Activated CD8-positive, alpha-beta memory T cell treated with anti-CD3 and anti-CD28 coated beads for 48 hours (primary cell): Measurements from ENCODE around the gene TNS2.

Source experiments
- DNase-seq, 3 experiments: peaks; one replicate each; pipeline ENCODE4 v3.0.0-alpha.2; 2020; ENCODE audit warnings: low read depth in 2 of 3, low spot score in 2 of 3

The TNS2 gene

DNA sequence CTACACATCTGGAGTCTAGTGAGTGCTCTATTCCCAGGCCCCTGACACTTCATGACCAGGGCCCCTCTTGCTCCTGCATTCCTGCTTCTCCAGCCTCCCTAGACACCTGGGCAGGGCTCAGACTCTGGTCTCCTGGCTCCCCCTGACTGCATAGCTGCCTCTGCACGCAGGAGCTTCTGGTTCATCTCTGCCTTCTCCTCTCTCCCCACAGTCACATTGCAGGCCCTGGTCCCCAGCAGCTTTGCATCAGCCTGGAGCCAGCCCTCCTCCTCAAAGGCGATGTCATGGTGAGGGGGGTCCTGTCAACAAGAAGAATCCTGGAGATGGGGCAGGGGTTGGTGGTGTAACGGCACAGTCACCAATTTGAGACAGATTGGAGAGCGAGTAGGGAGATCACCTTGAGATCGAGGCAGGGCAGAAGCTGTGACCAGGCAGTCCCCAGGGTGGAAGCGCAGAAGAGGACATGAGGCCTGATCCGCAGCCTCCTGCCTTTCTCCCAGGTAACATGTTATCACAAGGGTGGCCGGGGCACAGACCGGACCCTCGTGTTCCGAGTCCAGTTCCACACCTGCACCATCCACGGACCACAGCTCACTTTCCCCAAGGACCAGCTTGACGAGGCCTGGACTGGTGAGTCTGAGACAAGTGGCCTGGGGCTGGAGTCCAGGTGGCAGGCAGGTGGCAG, 8.1 kb downstream of the TNS2 start:
- no peak for DNase-seq

DNA sequence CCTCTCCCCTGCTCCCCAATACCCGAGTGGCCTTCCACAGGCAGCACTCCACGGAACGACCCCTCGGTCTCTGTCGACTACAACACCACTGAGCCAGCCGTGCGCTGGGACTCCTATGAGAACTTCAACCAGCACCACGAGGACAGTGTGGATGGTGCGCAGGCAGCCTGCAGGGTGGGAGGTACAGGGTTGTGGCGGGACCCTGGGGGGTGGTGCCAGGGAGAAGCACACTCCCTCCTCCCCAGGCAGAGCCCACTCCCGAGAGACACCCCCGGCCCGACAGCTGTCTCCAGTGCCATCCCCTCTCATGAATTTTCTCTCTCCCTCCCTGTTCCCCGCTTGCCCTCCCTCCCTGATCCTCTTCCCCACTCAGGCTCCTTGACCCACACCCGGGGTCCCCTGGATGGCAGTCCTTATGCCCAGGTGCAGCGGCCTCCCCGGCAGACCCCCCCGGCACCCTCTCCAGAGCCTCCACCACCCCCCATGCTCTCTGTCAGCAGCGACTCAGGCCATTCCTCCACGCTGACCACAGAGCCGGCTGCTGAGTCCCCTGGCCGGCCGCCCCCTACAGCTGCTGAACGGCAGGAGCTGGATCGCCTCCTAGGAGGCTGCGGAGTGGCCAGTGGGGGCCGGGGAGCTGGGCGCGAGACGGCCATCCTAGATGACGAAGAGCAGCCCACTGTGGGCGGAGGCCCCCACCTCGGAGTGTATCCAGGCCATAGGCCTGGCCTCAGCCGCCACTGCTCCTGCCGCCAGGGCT, 9.0 kb downstream of the TNS2 start:
- DNase-seq = no peak

DNA sequence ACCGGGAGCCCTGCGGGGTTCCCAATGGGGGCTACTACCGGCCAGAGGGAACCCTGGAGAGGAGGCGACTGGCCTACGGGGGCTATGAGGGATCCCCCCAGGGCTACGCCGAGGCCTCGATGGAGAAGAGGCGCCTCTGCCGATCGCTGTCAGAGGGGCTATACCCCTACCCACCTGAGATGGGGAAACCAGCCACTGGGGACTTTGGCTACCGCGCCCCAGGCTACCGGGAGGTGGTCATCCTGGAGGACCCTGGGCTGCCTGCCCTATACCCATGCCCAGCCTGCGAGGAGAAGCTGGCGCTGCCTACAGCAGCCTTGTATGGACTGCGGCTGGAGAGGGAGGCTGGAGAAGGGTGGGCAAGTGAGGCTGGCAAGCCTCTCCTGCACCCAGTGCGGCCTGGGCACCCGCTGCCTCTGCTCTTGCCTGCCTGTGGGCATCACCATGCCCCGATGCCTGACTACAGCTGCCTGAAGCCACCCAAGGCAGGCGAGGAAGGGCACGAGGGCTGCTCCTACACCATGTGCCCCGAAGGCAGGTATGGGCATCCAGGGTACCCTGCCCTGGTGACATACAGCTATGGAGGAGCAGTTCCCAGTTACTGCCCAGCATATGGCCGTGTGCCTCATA, 9.7 kb downstream of the TNS2 start:
- DNase-seq = no peak

DNA sequence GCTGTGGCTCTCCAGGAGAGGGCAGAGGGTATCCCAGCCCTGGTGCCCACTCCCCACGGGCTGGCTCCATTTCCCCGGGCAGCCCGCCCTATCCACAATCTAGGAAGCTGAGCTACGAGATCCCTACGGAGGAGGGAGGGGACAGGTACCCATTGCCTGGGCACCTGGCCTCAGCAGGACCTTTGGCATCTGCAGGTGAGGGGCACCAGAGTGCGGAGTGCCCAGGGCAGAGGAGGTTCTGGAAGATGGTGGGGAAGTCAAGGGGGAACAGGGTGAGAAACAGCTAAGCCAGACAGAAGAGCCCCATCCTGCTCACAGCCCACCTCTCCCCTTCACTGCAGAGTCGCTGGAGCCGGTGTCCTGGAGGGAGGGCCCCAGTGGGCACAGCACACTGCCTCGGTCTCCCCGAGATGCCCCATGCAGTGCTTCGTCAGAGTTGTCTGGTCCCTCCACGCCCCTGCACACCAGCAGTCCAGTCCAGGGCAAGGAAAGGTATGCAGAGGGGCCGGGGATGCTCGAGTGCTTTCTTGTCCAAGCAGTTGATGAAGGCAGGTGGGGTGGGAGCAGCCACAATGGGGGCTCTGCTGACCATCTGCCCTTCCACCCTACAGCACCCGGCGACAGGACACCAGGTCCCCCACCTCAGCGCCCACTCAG, 10.3 kb downstream of the TNS2 start:
- DNase-seq = no peak

DNA sequence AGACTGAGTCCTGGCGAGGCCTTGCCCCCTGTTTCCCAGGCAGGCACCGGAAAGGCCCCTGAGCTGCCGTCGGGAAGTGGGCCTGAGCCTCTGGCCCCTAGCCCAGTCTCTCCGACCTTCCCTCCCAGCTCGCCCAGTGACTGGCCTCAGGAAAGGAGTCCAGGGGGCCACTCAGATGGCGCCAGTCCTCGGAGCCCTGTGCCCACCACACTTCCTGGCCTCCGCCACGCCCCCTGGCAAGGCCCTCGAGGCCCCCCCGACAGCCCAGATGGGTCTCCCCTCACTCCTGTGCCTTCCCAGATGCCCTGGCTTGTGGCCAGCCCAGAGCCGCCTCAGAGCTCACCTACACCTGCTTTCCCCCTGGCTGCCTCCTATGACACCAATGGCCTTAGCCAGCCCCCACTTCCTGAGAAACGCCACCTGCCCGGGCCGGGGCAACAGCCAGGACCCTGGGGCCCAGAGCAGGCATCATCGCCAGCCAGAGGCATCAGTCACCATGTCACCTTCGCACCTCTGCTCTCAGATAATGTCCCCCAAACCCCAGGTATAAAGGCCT, 10.9 kb downstream of the TNS2 start:
- no peak for DNase-seq

DNA sequence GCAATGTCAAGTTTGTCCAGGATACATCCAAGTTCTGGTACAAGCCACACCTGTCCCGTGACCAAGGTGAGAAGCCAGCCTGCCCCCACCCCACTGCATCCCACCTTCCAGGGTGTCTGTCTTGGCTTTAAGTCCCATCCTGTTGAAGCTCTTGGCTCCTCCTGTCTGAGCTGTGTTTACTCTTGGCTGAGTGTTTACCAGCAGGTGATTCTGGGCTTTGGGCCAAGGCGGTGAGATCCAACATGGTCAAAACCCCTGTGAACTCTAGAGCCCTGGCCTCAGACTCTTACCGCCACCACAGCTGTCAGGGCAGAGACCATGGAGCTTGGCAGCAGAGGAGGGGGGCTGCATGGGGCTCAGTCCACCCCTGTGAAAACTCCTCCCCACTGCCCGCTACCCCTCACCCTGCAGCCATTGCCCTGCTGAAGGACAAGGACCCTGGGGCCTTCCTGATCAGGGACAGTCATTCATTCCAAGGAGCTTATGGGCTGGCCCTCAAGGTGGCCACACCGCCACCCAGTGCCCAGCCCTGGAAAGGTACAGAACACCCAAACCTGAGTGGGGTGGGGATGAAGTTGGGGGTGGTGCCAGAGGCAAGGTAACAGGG, 11.6 kb downstream of the TNS2 start:
- no peak for DNase-seq

DNA sequence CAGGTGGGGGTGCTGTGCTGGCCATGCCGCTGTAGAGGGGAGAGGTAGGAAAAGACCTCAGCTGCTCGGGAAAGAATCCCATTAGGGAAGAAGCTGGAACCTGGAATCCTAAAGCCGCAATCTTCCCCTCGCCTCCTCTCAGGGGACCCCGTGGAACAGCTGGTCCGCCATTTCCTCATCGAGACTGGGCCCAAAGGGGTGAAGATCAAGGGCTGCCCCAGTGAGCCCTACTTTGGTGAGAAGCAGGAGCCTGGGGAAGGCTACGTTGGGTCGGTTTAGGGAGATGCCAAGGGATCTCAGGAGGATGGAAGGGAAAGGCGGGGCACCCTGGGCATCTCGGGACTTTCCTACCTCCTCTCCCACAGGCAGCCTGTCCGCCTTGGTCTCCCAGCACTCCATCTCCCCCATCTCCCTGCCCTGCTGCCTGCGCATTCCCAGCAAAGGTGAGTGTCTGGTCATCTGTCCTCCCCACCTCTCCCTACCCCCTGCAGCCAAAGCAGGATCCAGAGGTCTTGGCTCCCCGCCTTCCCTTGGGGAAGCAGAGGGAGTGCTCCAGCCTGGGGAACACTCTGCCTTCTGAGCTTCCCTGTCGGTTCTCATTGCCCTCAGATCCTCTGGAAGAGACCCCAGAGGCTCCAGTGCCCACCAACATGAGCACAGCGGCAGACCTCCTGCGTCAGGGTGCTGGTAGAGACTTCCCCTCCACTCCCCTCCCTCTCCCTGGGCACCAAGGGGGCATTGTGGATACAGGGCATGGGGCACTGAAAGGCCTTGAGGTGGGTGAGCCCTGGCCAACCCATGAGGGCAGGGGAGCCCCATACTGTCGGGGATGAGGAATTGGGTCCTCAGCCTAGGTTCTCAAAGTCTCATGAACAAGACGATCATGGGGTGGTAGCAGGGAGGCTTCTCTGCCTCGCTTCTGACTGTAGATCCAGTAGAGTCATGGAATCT, 12.4 kb downstream of the TNS2 start:
- DNase-seq = no peak

DNA sequence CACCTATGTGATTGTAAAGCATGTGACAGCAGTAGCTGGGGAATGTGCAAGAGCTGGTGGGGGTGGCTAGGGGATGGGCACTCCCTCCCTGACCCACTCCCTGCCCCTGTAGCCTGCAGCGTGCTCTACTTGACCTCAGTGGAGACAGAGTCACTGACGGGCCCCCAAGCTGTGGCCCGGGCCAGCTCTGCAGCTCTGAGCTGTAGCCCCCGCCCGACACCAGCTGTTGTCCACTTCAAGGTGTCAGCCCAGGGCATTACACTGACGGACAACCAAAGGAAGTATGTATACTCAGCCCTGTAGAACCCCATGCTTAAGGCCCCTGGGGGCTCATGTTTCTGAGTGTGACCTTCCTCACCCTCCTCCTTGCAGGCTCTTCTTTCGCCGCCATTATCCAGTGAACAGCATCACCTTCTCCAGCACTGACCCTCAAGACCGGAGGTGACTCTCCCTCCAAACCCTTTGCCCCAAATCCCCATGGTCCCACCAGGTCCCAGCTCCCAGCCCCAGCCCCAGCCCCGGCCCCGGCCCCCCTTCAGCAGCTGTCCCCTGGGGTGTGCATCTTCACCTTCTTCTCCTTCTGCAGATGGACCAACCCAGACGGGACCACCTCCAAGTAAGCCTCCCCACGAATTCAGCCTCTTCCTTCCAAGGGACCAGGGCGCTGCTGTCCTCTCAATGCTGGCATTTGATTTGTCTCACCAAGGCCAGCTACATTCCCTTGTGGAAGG, 13.3 kb downstream of the TNS2 start:
- no peak for DNase-seq

DNA sequence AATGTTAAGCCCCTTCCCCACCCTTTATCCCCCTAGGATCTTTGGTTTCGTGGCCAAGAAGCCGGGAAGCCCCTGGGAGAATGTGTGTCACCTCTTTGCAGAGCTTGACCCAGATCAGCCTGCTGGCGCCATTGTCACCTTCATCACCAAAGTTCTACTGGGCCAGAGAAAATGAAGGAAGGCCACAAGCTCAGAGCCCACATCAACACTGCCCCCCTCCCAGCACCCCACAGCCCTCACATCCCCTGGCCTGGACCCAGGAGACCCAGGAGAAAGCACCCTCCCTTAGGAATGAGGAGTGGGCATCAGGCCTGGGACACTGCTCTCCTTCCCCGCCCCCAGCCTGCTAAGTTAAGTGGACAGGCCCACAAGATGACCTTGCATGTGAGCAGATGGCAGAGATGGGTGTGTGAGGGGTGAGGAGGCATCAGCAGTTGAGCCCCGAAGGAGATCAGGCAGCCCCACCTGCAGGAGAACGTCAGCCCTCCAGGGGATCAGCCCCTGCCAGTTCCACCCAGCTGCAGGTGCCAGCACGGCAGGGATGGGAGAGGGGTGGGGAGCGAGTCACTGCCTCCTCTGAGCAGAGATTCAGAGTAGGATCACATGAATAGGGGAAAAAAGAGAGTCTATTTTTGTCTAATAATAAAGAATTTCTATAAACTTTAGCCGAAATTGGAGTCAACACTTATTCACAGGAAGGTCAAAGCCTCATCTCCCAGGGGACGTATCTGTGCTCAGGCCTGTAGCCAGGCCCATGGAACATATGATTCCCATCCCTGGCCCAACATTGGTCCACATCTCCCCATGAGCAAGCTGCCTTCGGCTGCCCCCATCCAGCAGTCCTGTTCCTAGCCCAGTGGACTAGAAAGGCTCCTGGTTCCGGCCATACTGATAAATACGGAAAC, 14.1 kb downstream of the TNS2 start:
- DNase-seq = no peak

DNA sequence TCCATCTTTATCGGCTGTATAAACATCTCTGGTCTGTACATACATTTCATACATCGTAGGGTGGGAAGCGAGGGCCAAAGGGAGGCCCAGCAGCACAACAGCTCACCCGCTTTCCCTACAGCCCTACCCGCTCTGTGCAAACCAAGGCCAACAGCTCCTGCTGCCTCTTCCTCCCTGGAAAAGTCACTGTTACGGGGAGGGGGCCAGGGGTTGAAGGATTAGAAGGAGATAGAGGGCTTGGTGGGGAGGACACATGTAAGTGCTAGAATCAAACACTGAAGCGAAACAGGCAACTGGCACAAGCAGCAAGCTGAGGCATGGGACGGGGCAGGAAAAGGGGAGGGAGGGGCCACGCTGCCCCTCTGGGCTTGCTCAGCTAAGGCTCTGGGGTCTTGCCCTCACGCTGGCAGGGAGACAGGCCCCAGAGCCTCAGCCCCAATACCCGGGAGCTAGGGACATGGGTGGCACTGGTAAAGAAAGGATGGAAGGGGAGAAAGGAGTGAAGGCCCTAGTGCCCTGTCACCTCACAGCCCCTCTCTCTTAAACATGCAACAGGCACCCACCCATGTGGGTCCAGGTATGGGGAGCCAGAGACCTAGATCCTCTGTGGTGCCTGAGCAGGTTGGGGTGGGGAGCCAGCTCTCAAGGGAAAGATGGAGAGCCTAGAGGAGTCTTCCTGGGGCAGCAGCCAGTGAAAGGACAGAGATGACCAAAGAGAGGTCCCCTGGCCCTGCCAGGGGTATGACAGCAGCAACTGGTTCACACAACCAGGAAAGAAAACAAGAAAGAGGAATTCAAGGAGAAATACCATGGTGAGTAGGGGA, 15.0 kb downstream of the TNS2 start:
- DNase-seq = no peak

DNA sequence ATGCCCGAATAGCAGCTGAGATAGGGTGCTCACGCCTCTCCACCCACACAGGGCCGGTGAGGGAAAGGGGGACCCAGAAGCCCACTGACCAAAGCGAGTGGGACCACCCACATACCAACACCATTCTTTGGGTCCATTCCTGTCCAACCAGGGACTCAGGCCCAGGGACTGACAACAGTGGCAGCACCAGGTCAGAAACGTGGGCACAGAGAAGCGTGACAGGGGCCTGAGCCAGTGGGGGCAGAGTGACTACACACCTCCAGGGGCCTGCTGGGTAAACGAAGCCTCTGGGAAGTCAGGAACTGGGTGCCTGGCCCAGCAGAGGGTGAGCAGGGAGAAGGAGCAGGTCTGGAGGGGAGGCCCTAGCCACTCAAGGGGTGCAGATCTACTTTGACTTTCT, 15.6 kb downstream of the TNS2 start:
- DNase-seq = no peak

DNA sequence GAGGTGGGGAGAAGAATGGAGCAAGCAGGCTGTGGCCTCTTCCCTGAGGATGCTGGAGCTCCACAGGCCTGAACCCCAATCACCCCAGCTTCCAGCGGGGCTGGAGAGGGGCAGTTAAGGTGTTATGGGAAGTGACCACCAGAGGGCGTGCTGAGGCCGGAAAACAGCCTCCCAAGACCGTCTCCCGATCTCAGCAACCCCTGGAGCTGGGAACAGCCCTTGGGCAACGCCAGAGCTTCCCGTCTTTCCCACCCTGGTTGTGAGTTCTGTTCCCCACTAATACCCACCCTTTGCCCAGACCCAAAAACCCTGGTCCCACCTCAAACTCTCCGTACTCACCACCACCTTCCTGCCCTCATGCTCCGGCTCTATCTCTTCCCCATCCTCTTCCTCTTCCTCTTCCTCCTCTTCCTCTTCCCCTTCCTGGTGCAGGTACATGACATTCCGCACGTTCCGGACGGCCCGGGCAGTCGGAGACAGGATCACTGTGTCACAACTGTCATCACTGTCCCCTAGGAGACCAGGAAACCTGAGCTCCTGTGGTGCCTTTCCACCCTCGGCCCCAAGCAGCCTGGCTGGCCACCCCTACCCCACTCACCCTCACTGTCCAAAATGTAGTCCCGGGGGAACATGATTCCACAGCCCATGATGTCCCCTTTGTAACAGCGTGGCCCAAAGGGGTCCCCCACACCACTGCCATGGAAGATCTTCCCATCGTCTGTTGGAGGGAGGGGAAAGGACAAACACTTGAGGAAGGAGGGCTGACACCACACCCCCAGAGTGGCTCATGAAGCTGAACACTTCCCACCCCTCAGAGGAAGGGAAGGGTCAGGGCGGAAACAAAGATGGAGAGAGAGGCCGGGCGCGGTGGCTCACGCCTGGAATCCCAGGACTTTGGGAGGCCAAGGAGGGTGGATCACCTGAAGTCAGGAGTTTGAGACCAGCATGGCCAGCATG, 16.4 kb downstream of the TNS2 start:
- DNase-seq = peak in 2 of 3 experiments; percentile 66 to 68

DNA sequence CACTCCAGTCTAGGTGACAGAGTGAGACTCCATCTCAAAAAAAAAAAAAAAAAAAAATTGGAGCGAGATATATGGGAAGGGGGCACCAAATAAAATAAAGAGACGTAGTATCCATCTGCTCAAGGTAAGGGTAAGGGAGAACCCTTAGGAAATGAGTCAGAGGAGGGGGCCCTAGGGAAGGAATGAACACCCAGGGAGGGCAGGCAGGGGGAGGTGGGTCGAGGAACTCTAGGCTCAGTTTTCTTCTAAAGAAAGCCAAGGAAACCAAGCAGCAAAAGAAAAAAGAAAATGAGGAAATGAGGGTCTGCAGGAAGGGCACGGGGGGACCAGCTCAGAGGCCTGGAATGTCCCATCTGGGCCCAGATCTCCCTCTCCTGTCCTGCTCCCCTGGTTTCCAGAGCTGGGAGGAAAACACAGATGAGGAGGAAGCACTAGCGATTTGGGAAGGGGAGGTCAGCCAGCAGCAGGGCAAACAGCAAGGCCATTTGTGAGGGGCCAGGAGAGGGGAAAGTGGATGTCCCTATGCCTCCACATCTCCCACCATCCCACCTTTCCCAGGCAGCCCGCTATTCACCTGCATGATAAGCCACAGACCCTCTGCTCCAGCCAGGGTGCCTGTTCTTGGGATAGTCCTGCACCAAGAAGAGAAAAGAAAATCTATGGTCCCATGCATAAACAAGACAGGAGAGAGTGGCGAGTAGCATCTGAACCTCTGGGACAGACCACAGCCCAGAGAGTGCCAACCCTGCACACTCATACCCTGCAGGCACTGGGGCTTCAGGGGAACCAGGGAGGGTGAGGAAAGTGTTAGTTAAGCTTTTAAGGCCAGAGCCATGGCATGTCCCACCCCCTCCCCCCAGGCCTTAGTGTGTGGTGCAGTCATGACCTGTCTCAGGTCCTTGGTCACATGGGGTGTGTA, 17.5 kb downstream of the TNS2 start:
- no peak for DNase-seq

DNA sequence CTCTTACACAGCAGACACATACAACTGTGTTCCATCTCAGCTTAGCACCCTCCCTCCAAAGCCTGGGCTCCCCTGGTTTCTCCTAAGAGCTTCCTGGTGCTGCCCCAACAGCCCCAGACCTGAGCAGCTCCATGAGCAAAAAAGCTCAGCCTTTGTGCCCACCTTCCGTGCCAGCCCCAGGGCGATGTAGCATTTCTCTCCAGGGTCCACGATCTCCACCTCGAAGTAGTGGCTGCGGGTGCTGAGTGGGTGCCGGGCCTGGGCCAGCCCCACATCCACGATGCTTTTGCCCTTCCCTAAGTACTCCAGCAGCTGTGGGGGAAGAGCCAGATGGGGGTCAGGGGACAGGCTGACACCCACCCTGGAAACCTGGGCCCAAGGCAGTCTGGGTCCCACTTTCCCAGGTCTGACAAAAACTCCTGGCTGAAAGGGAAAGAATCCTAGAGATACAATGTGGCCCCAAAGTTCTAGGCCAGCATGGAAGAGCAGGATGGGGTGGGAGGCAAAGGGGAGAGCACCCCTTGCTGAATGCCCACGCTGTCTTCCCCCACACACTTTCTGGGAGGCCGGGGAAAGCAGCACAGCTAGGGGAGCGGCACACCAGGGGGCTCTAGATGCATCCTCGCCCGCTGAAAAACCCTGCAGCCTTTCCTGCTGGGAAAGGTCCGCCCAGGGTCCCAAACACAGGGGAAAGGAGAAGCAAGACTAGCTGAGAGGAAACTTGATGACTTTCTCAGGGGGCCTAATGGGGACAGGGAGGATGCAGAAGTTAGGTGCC, 18.3 kb downstream of the TNS2 start:
- DNase-seq = no peak
